Stimulated activated CD8-positive, alpha-beta memory T cell treated with anti-CD3 and anti-CD28 coated beads, Interleukin-4, amount 100 ng/mL, for 1 hour (primary cell): ENCODE measurements around the gene KLF11.
"Not testable (repeated sequence)": the region's sequence is repeated elsewhere in the genome, so short reads cannot be mapped to it uniquely, and the experiment has no call there.

Source experiments
- DNase-seq, 2 donors: peaks; one replicate each; pipeline ENCODE4 v3.0.0-alpha.2; 2020; ENCODE audit warnings: low read depth in 2 of 2, low spot score in 1 of 2

The KLF11 gene

GRCh38 chr2:10009271-10009810, 34.0 kb upstream of the KLF11 start:
- DNase-seq: no peak

GRCh38 chr2:10009811-10010781, 33.3 kb upstream of the KLF11 start:
- no peak for DNase-seq

- DNase-seq: not testable (repeated sequence)
Observed at GRCh38 chr2:10010861-10011605, 32.3 kb upstream of the KLF11 start.

GRCh38 chr2:10011606-10012325, 31.6 kb upstream of the KLF11 start:
- DNase-seq: not testable (repeated sequence)

- DNase-seq: not testable (repeated sequence)
Observed at GRCh38 chr2:10012366-10012962, 30.9 kb upstream of the KLF11 start.

GRCh38 chr2:10012963-10013461, 30.3 kb upstream of the KLF11 start:
- no peak for DNase-seq

GRCh38 chr2:10013651-10014417, 29.5 kb upstream of the KLF11 start:
- not testable (repeated sequence) for DNase-seq

- no peak for DNase-seq
Observed at GRCh38 chr2:10014418-10015190, 28.7 kb upstream of the KLF11 start.

GRCh38 chr2:10015376-10015989, 27.9 kb upstream of the KLF11 start:
- DNase-seq: not testable (repeated sequence)

- DNase-seq: no peak
Observed at GRCh38 chr2:10016001-10016801, 27.1 kb upstream of the KLF11 start.

- no peak for DNase-seq
Observed at GRCh38 chr2:10016802-10017258, 26.5 kb upstream of the KLF11 start.

GRCh38 chr2:10017313-10017941, 25.9 kb upstream of the KLF11 start:
- no peak for DNase-seq

- DNase-seq: no peak
Observed at GRCh38 chr2:10019174-10019573, 24.2 kb upstream of the KLF11 start.

GRCh38 chr2:10019602-10020400, 23.5 kb upstream of the KLF11 start:
- DNase-seq: no peak

GRCh38 chr2:10022041-10022421, 21.3 kb upstream of the KLF11 start:
- no peak for DNase-seq

- DNase-seq: no peak
Observed at GRCh38 chr2:10022445-10022844, 20.9 kb upstream of the KLF11 start.
